PC-3 (cell line): Measurements from ENCODE around the gene ZNF684.

Experiments
- CTCF ChIP-seq: fragments of 300-600 bp; sonication (generic); conservative IDR thresholded peaks from 2 replicates; pipeline ENCODE4 v1.5.1; 2017; ENCODE audit warnings: antibody characterized with exemption, low read depth, mild to moderate bottlenecking, low read length
- EZH2 ChIP-seq: fragments of 300-600 bp; sonication (generic); IDR thresholded peaks from one replicate; pipeline ENCODE4 v1.6.1; 2017; ENCODE audit warnings: antibody characterized with exemption, mild to moderate bottlenecking, low read length; ENCODE audit not compliant: unreplicated experiment

GRCh38 chr1:40562185-40562584 lies 30.7 kb downstream of the ZNF684 start:
- TF ChIP-seq CTCF (no peak), EZH2 (no peak)
